ENCODE measurements around the gene SLC6A8.

DNA sequence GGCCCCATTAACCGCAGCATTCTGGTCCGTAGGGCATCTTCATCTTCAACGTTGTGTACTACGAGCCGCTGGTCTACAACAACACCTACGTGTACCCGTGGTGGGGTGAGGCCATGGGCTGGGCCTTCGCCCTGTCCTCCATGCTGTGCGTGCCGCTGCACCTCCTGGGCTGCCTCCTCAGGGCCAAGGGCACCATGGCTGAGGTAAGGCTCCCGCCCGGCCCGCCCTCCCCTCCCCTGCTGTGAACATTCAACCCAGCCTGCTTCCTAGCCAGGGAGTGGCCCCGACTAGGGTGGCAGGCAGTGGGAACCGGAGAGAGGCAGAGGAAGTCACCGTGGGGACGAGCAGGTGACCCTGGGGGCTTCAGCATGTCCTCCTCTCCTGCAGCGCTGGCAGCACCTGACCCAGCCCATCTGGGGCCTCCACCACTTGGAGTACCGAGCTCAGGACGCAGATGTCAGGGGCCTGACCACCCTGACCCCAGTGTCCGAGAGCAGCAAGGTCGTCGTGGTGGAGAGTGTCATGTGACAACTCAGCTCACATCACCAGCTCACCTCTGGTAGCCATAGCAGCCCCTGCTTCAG is 7.1 kb downstream of the SLC6A8 start:
- TF ChIP-seq ATF2 (tag by site-specific recombination; IDR thresholded peaks at IDR 0.05; ENCODE audit: low read depth) (no peak), CTCF (tag by site-specific recombination; IDR thresholded peaks at IDR 0.05) (no peak)
